ENCODE data around the gene MIAT.

Gene MIAT

DNA sequence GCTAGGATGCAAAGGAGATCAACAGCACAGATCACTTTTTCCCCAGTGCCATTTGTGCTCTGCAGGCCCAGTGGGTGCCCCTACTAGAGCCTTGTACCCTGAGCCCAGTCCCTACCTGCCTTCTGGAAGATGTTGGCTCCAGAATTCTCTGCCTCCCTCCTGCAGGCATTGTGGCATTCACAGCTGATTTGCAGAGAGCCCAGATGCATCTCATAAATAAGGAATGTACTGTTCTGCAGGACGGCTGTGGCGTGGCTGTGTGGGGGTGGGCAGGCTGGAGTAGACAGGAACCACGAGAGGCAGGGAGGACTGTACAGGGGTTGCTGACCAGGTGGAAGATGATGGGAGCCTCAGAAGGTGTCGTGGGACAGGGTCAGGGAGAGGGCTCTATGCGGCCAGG is 11.2 kb upstream of the MIAT start:
- TF ChIP-seq, protein P1, sequence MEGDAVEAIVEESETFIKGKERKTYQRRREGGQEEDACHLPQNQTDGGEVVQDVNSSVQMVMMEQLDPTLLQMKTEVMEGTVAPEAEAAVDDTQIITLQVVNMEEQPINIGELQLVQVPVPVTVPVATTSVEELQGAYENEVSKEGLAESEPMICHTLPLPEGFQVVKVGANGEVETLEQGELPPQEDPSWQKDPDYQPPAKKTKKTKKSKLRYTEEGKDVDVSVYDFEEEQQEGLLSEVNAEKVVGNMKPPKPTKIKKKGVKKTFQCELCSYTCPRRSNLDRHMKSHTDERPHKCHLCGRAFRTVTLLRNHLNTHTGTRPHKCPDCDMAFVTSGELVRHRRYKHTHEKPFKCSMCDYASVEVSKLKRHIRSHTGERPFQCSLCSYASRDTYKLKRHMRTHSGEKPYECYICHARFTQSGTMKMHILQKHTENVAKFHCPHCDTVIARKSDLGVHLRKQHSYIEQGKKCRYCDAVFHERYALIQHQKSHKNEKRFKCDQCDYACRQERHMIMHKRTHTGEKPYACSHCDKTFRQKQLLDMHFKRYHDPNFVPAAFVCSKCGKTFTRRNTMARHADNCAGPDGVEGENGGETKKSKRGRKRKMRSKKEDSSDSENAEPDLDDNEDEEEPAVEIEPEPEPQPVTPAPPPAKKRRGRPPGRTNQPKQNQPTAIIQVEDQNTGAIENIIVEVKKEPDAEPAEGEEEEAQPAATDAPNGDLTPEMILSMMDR (conservative IDR thresholded peaks at IDR 0.05; ENCODE audit: low read length): no peak
- no peak overlapping the region for H3K4me3 ChIP-seq (ENCODE audit: low read length)
- peak; percentile 54 for DNase-seq (ENCODE audit: low read depth)

DNA sequence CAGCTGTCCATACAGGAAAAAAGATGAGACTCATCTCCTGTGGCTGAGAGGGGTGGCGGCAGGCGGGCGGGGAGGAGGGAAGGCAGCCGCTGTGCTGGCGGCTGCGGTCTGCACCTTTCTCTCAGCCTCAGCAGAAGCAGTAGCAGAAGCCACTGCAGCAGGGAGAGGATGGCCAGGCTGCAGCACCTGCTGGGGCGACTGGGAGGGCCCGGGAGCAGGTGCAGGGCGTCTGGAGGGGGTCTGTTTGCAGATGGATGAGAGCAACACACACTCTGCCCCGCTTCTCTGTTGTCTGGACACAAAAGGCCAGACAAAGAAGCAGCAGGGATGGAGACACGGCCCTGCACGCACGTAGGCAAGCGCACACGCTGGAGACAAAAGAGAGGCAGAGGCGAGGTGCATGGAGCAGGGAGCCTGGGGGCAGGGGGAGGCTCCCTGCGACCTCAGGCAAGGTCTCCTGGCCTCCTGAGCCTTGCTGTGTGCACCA is 9.3 kb upstream of the MIAT start:
- no peak for DNase-seq (ENCODE audit: low read depth)
- TF ChIP-seq, protein P1 (conservative IDR thresholded peaks at IDR 0.05; ENCODE audit: low read length): no peak
- H3K4me3 ChIP-seq (ENCODE audit: low read length): no peak overlapping the region

DNA sequence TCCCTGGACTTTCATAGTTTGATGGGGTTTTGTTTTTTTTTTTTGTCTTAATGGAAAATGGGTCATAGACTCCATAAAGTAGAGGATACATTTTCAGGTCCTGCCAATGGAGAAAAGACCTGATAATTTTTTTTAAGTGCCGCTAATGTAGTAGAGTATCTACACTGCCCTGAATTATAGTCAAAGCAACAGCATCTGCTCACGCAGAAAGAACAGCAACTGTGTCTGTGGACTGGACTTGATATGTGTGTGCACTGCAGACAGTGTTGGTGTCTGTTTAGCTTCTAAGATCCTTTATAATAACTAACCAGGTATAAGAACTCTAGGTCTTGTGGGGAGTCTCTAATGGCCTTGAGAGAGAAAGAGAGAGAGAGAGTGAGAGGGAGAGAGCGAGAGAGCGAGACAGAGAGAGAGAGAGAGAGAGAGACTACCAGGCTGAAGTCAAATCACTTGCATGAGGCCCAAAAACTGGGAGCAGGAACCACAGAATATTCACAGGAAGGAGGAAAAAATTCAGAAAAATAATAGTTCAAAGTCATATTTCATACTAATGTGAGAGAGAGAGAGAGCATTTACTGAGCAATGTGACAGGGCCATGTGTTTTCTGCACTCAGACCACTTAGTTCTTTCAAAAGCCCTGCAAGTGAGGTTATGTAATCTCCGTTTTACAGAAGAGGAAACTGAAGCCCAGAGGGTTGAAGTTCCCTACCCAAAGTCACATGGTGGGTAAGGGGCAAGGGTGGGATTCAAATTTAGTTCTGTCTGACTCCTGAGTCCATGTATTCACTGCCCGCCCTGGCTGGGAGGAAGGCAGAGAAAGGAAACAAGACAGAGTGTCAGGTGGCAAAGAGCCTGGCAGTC is 8.6 kb upstream of the MIAT start:
- DNase-seq (ENCODE audit: low read depth): peak; percentile 58
- TF ChIP-seq, protein P1 (conservative IDR thresholded peaks at IDR 0.05; ENCODE audit: low read length): no peak
- H3K4me3 ChIP-seq (ENCODE audit: low read length): no peak overlapping the region

DNA sequence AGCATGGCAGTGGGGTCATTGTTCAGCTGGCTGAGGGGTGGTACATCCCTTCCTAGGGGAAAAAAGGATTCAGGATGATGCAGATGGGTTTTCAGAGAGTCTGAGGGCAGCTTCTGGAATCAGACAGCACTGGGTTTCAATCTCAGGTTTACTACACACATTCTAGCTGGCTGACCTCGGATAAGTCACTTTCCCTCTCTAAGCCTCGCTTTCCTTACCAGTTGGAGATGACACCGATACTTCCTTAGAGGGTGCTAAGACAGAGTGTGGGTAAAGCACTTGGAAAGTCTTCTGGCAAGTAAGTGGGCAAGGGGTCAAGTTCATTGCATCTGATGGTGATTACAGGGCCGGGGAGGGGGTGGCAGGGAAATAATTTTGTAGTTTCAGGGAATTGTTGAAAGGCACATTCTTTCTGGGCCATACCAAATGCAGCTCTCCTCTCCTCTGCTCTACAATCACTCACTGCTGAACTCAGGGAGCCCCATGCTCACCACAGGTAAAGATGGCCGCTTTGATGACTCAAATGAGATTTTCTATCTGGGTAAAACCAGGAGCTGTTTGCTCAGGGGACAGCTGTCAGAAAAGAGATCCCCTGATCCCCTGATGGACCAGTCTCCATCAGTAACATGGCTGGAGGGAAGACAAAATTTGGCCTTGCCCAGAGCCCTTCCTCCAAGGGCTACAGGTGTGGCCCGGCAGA is 6.5 kb upstream of the MIAT start:
- TF ChIP-seq, protein P1 (conservative IDR thresholded peaks at IDR 0.05; ENCODE audit: low read length): no peak
- DNase-seq (ENCODE audit: low read depth): no peak
- no peak overlapping the region for H3K4me3 ChIP-seq (ENCODE audit: low read length)

DNA sequence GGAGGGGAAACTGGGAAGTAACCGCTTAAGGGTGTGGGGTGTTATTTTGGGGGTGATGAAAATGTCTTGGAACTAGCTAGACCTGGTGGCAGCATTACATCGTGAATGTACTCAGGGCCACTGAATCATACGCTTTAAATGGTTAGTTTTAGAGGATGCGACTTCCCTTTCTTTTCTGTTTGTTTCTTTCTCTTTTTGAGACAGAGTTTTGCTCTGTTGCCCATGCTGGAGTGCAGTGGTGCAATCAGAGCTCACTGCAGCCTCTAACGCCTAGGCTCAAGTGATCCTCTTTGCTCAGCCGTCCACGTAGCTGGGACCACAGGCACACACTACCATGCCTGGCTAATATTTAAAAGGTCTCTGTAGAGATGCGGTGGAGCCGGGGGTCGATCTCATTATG is 5.6 kb upstream of the MIAT start:
- H3K4me3 ChIP-seq (ENCODE audit: low read length): no peak overlapping the region
- no peak for DNase-seq (ENCODE audit: low read depth)
- TF ChIP-seq, protein P1 (conservative IDR thresholded peaks at IDR 0.05; ENCODE audit: low read length): no peak

DNA sequence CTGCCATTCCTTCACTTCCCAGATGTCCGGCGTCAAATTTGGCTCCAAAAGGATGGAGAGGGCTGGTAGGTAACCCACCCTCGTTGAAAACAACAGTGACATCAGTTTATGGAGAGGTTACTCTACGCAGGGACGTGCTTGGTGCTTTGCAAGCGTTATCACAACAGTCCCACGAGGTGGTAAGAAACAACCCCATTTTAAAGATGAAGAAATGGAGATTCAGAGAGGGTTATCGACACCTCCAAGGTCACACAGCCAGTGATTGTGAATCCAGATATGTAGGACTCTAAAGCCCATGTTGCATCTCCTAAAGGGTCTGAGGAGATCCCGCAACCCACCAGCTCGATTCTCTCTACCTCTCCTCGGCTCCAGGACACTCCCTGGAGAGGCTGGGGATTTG is 773 bp downstream of the MIAT start:
- TF ChIP-seq, protein P1 (conservative IDR thresholded peaks at IDR 0.05; ENCODE audit: low read length): no peak
- peak overlapping the region; percentile 48 for H3K4me3 ChIP-seq (ENCODE audit: low read length)

More for the DNA sequence above, 773 bp downstream of the MIAT start:
- no peak for DNase-seq (ENCODE audit: low read depth)

Data from AG10803 (cell line).